K562 treated with DMSO at 1 percent for 12 hours (cell line): ENCODE measurements around the gene TNFRSF6B. TPM values are rescaled to one million over a fixed set of nuclear protein-coding genes. Genes with fewer than 3 reads are reported as not detected.

Experiments used
- total RNA-seq: library from RNA; unstranded; fragments of 300-600 nt; gene quantifications from 2 replicates; pipeline ENCODE4 v1.2.3, GENCODE V29; 2022; ENCODE audit not compliant: insufficient read depth

The TNFRSF6B gene
- total RNA-seq, result 2.3 and 2.9 TPM in 2 replicates

GRCh38 chr20:63696628-63697356 is at the start of gene TNFRSF6B:
TNFRSF6B (plus strand) TSS chr20:63696652; CDS start chr20:63696768, 116 bp downstream.

GRCh38 chr20:63653041-63653973 is 43.1 kb upstream of the TNFRSF6B start, which contains the start of gene STMN3:
STMN3 (minus strand) TSS chr20:63653424; CDS start chr20:63653345, 79 bp downstream.

GRCh38 chr20:63657937-63658748 is 38.3 kb upstream of the TNFRSF6B start, which contains the start of gene RTEL1:
RTEL1 (plus strand) TSS chr20:63658312; CDS start chr20:63659403, 1,091 bp downstream.

GRCh38 chr20:63707558-63708300 is 11.3 kb downstream of the TNFRSF6B start, which contains the start of the genes ARFRP1 and ZGPAT:
ARFRP1 (minus strand) TSS chr20:63707976; CDS start chr20:63707091, 885 bp downstream.
ZGPAT (plus strand) TSS chr20:63708039; CDS start chr20:63708581, 542 bp downstream.

GRCh38 chr20:63735859-63736718 is 39.6 kb downstream of the TNFRSF6B start, which contains the start of gene LIME1:
LIME1 (plus strand) TSS chr20:63736664; CDS start chr20:63737550, 886 bp downstream.

GRCh38 chr20:63739130-63740069 is 42.9 kb downstream of the TNFRSF6B start, which contains the start of gene SLC2A4RG:
SLC2A4RG (plus strand) TSS chr20:63739776; CDS start chr20:63739913, 137 bp downstream.

Other genes with a start within 250 kb of the TNFRSF6B start
- not detected in 2 replicates for gene KCNQ2, start 224.0 kb upstream of the TNFRSF6B start, total RNA-seq
- gene EEF1A2, start 197.6 kb upstream of the TNFRSF6B start, total RNA-seq, result 52.9 and 73.8 TPM in 2 replicates
- gene PPDPF, start 175.9 kb upstream of the TNFRSF6B start, total RNA-seq, result 155 and 180 TPM in 2 replicates
- gene PTK6, start 159.3 kb upstream of the TNFRSF6B start, total RNA-seq, result not detected in 2 replicates
- gene SRMS, start 148.9 kb upstream of the TNFRSF6B start, total RNA-seq, result not detected in 2 replicates
- 0.52 TPM in 1 of 2 replicates, not detected in the other for gene FNDC11, start 142.5 kb upstream of the TNFRSF6B start, total RNA-seq
- gene HELZ2, start 122.4 kb upstream of the TNFRSF6B start, total RNA-seq, result 14.7 and 45.5 TPM in 2 replicates
- gene GMEB2, start 69.6 kb upstream of the TNFRSF6B start, total RNA-seq, result 5.8 and 9.2 TPM in 2 replicates
- gene STMN3, start 43.2 kb upstream of the TNFRSF6B start, total RNA-seq, result 9.1 and 10.9 TPM in 2 replicates
- gene RTEL1, start 38.3 kb upstream of the TNFRSF6B start, total RNA-seq, result 6.1 and 8.8 TPM in 2 replicates
- gene ARFRP1, start 11.3 kb downstream of the TNFRSF6B start, total RNA-seq, result 28.6 and 32.5 TPM in 2 replicates
- 10.2 and 14.4 TPM in 2 replicates for gene ZGPAT, start 11.4 kb downstream of the TNFRSF6B start, total RNA-seq
- 14.9 and 18.6 TPM in 2 replicates for gene LIME1, start 40.0 kb downstream of the TNFRSF6B start, total RNA-seq
- 43.8 and 55.1 TPM in 2 replicates for gene SLC2A4RG, start 43.1 kb downstream of the TNFRSF6B start, total RNA-seq
- gene ZBTB46, start 134.6 kb downstream of the TNFRSF6B start, total RNA-seq, result 1.8 and 3.3 TPM in 2 replicates
- 6.2 and 7.0 TPM in 2 replicates for gene ABHD16B, start 164.8 kb downstream of the TNFRSF6B start, total RNA-seq
- 62.8 and 93.1 TPM in 2 replicates for gene TPD52L2, start 168.6 kb downstream of the TNFRSF6B start, total RNA-seq
- 26.3 and 48.9 TPM in 2 replicates for gene DNAJC5, start 198.5 kb downstream of the TNFRSF6B start, total RNA-seq